HFF-Myc (cell line): ENCODE data around the gene CETN3.
"Not testable (repeated sequence)": the region's sequence is repeated elsewhere in the genome, so short reads cannot be mapped to it uniquely, and the experiment has no call there.

Experiments
- DNase-seq: peaks from one replicate; pipeline ENCODE4 v3.0.0-alpha.2; 2011; ENCODE audit warnings: low read depth; ENCODE audit errors: extremely low read depth
- H3K4me3 ChIP-seq: replicated peaks from 2 replicates; pipeline ENCODE4 v1.5.1; 2011; ENCODE audit warnings: low read depth, mild to moderate bottlenecking, control low read depth, low read length
- CTCF ChIP-seq: IDR thresholded peaks from 2 replicates; pipeline ENCODE4 v1.5.1; 2012; ENCODE audit warnings: mild to moderate bottlenecking, low read depth, low read length, control low read depth; ENCODE audit errors: missing control alignments

The CETN3 gene

GRCh38 chr5:90356176-90356575 is 53.4 kb downstream of the CETN3 start:
- TF ChIP-seq CTCF, result no peak
- no peak overlapping the region for H3K4me3 ChIP-seq
- DNase-seq, result no peak

GRCh38 chr5:90355635-90356034 is 53.9 kb downstream of the CETN3 start:
- no peak for TF ChIP-seq CTCF
- H3K4me3 ChIP-seq, result no peak overlapping the region
- no peak for DNase-seq

- no peak for TF ChIP-seq CTCF
- no peak overlapping the region for H3K4me3 ChIP-seq
- no peak for DNase-seq
Observed at GRCh38 chr5:90353254-90353653, 56.3 kb downstream of the CETN3 start.

- no peak for DNase-seq
Observed at GRCh38 chr5:90351101-90351500, 58.5 kb downstream of the CETN3 start.

GRCh38 chr5:90347462-90347861 is 62.1 kb downstream of the CETN3 start:
- H3K4me3 ChIP-seq, result no peak overlapping the region
- no peak for TF ChIP-seq CTCF
- DNase-seq, result no peak

More at GRCh38 chr5:90351101-90351500, 58.5 kb downstream of the CETN3 start:
- no peak overlapping the region for H3K4me3 ChIP-seq
- TF ChIP-seq CTCF, result no peak

GRCh38 chr5:90345684-90346083 is 63.9 kb downstream of the CETN3 start:
- no peak for DNase-seq
- no peak overlapping the region for H3K4me3 ChIP-seq
- no peak for TF ChIP-seq CTCF

- H3K4me3 ChIP-seq, result no peak overlapping the region
- no peak for DNase-seq
- no peak for TF ChIP-seq CTCF
Observed at GRCh38 chr5:90344689-90345088, 64.9 kb downstream of the CETN3 start.

- DNase-seq, H3K4me3 ChIP-seq: not testable (repeated sequence)
Observed at GRCh38 chr5:90343731-90344130, 65.8 kb downstream of the CETN3 start.
